BLaER1 treated with 17β-estradiol and CSF1 and Interleukin-3, amounts not matched to agents 10 nM and 100 nM (cell line): ENCODE data around the gene AVPR1B.

Experiments used
- H3K27ac ChIP-seq, 11 experiments: shearing (Covaris generic); formaldehyde crosslinking; 2 replicates each; pipeline ENCODE4 v1.8.1; 2022
- H3K27me3 ChIP-seq, 11 experiments: shearing (Covaris generic); formaldehyde crosslinking; 2 replicates each; pipeline ENCODE4 v1.8.1; 2022
- H3K36me3 ChIP-seq, 11 experiments: shearing (Covaris generic); formaldehyde crosslinking; 2 replicates each; pipeline ENCODE4 v1.8.1; 2022
- H3K4me1 ChIP-seq, 10 experiments: shearing (Covaris generic); formaldehyde crosslinking; 2 replicates each; pipeline ENCODE4 v1.8.1; 2022
- H3K4me2 ChIP-seq, 11 experiments: shearing (Covaris generic); formaldehyde crosslinking; 2 replicates each; pipeline ENCODE4 v1.8.1; 2022
- H3K4me3 ChIP-seq, 10 experiments: shearing (Covaris generic); formaldehyde crosslinking; 2 replicates each; pipeline ENCODE4 v1.8.1; 2022
- H3K9ac ChIP-seq, 11 experiments: shearing (Covaris generic); formaldehyde crosslinking; 2 replicates each; pipeline ENCODE4 v1.8.1; 2022
- H3K9me3 ChIP-seq, 11 experiments: shearing (Covaris generic); formaldehyde crosslinking; replicated peaks in 1 of 11; 2 replicates each; pipeline ENCODE4 v1.8.1; 2022
- H4K20me1 ChIP-seq, 11 experiments: shearing (Covaris generic); formaldehyde crosslinking; 2 replicates each; pipeline ENCODE4 v1.8.1; 2022
- Cebpa-rat ChIP-seq, 11 experiments: shearing (Covaris generic); IDR thresholded peaks; 2 replicates each; pipeline ENCODE4 v1.8.1; 2022

The AVPR1B gene

DNA sequence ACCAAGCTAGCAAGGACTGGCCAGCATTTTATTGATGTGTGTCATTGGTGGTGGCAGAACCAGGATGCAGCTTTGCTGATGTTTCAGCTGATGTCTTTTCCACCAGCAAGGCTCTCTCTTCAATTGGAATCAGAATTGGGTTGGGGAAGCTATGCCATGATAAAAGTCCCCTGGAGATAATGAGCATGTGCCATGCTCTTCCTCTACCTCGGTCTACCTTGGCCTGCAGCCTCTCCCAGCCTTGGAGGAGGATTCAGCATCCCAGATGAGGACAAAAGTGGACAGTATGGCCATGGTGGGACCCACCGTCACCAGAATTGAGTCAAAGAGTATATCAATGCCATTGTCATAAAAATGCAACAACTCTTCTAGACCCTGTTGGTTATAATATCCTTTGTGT, 8.6 kb downstream of the AVPR1B start:
- Histone ChIP-seq H3K27me3 (peaks cover 0 to 7% (median 0%) of the 10 kb centered on the region in 11 experiments; a peak in 1 of 22 replicates), H3K27ac (no peak overlapping the region), H4K20me1 (no peaks in the 10 kb centered on the region), H3K4me1 (peaks cover 0 to 35% (median 27%) of the 10 kb centered on the region in 10 experiments; a peak in 17 of 20 replicates), H3K9me3 (no peaks in the 10 kb centered on the region), H3K4me3 (no peak overlapping the region), H3K4me2 (no peak overlapping the region), H3K36me3 (no peaks in the 10 kb centered on the region), H3K9ac (no peak overlapping the region)
- no peak for TF ChIP-seq Cebpa-rat (IDR thresholded peaks at IDR 0.05)

DNA sequence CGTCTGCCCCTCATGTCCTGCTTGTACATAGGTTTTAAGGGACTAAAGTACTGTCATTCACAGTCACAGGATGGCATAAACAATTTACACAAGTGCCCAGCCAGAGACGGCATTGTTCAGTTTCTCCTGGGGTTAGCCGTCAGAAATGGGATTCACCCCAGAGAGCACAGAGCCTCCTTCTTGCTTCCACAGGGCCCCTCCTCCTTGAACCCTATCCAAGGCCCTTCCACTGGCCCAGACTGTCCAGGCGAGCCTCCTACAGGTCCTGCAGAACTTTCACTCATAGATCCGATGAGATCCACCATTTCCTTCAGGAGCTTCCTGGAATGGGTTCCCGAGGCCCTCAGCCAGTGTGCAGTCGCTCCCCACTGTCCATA, 10.0 kb downstream of the AVPR1B start:
- no peak for TF ChIP-seq Cebpa-rat (IDR thresholded peaks at IDR 0.05)
- Histone ChIP-seq H3K27ac (no peak overlapping the region), H3K4me1 (peaks cover 4 to 48% (median 42%) of the 10 kb centered on the region in 10 experiments), H3K9me3 (no peaks in the 10 kb centered on the region), H3K9ac (peak overlapping the region in 2 of 11 experiments; percentile 14 to 35; a peak in 3 of 22 replicates), H3K27me3 (peaks cover 0 to 3% (median 0%) of the 10 kb centered on the region in 11 experiments; a peak in 1 of 22 replicates), H3K4me3 (no peak overlapping the region), H4K20me1 (no peaks in the 10 kb centered on the region), H3K36me3 (no peaks in the 10 kb centered on the region), H3K4me2 (no peak overlapping the region)

DNA sequence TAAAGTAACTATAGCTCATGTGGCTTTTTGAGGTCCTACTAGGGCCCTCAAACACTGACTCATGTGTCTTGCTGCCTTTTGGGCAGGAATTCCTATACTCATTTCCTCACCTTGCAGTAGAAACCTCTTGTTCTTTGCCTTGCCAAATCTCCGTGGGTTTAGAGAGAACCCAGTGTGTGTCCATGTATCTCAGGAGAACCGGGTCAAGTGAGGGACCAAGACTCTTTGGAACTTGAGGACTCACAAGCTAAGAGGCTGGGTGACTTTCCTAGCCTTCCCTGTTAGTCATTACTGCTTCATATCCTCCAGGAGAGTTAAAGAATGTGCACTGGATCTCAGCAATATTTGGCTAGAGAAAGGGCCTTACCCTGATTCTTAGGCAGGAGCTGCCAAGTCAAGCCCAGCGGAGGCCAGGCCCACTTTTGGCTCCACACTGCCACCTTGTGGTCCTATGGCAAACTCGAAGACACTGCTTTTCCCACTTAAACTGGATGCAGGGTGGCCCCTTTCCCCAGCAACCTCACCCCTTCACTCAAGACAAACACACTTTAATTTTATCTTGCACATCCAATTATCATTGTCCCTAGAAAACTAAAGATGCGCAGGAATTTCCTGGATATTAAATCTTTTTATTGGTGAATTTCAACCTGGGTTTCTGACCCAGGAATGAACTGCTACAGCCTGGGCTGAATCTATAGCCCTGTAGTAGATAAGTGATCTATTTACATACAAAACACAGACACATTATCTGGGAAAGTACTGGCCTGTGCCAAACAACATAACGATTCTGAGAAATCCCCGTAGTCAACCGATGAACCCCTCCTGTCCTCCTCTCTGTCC, 10.6 kb downstream of the AVPR1B start:
- H4K20me1 ChIP-seq: no peaks in the 10 kb centered on the region
- no peaks in the 10 kb centered on the region for H3K9me3 ChIP-seq
- TF ChIP-seq Cebpa-rat (IDR thresholded peaks at IDR 0.05): no peak
- H3K9ac ChIP-seq: peak overlapping the region in 5 of 11 experiments; percentile 24 to 37 (median 33); a peak in 6 of 22 replicates
- H3K27ac ChIP-seq: peak overlapping the region in 7 of 11 experiments; percentile 18 to 86 (median 56); a peak in 12 of 22 replicates
- no peaks in the 10 kb centered on the region for H3K36me3 ChIP-seq
- H3K4me3 ChIP-seq: no peak overlapping the region
- H3K27me3 ChIP-seq: peaks cover 0 to 3% (median 0%) of the 10 kb centered on the region in 11 experiments; a peak in 1 of 22 replicates
- H3K4me2 ChIP-seq: peak overlapping the region in 8 of 11 experiments; percentile 7 to 93 (median 46); a peak in 14 of 22 replicates
- H3K4me1 ChIP-seq: peaks cover 10 to 54% (median 48%) of the 10 kb centered on the region in 10 experiments

DNA sequence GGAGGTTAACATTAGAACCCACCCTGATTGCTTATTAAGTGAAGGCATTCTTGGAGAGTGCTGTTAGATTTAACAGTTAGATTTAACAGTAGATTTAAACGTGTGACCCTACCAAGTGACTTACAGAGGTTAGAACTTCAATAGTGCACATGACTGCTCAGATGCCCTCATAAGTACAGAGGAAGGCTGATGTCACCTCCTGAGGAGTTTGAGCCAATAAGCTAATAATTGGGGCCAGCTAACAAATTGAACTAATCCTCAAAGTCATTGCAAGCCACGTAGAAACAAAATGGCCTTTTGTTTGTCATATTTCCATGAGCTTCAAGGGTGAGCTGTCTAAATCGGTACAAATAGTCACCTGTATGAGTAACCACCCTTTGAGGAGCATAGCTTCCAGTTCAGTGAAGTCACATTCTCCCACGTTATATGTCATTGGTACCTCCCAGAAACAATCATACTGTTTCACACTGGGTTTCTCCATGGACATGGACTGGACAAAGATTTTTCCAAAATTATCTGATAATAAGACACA, 11.7 kb downstream of the AVPR1B start:
- Histone ChIP-seq H3K4me2 (peak overlapping the region in 6 of 11 experiments; percentile 14 to 93 (median 87); a peak in 10 of 22 replicates), H3K27me3 (peaks cover 0 to 3% (median 0%) of the 10 kb centered on the region in 11 experiments; a peak in 2 of 22 replicates), H3K27ac (peak overlapping the region in 8 of 11 experiments; percentile 7 to 86 (median 70); a peak in 13 of 22 replicates)

DNA sequence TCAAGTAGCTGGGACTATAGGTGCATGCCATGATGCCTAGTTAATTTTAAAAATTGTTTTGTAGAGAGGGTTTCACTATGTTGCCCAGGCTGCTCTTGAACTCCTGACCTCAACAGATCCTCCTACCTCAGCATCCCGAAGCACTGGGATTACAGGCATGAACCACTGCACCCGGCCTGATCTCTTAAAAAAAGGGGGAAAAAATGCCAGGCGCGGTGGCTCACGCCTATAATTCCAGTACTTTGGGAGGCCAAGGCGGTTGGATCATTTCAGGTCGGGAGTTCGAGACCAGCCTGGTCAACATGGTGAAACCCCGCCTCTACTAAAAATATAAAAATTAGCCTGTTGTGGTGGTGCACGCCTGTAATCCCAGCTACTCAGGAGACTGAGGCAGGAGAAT, 13.2 kb downstream of the AVPR1B start:
- Histone ChIP-seq H3K4me1 (peaks cover 11 to 80% (median 70%) of the 10 kb centered on the region in 10 experiments), H4K20me1 (no peaks in the 10 kb centered on the region), H3K9me3 (no peaks in the 10 kb centered on the region), H3K9ac (peak overlapping the region in 3 of 11 experiments; percentile 9 to 25 (median 17); a peak in 2 of 22 replicates), H3K4me3 (no peak overlapping the region), H3K4me2 (peak overlapping the region in 7 of 11 experiments; percentile 81 to 93 (median 87); a peak in 12 of 22 replicates), H3K27ac (peak overlapping the region in 7 of 11 experiments; percentile 10 to 87 (median 80); a peak in 13 of 22 replicates), H3K27me3 (peaks cover 0 to 11% (median 0%) of the 10 kb centered on the region in 11 experiments; a peak in 3 of 22 replicates), H3K36me3 (peaks cover 0 to 15% (median 0%) of the 10 kb centered on the region in 11 experiments; a peak in 2 of 22 replicates)
- no peak for TF ChIP-seq Cebpa-rat (IDR thresholded peaks at IDR 0.05)

More for the DNA sequence above, 11.7 kb downstream of the AVPR1B start:
- Histone ChIP-seq H3K4me3 (no peak overlapping the region), H3K9me3 (no peaks in the 10 kb centered on the region), H4K20me1 (no peaks in the 10 kb centered on the region), H3K36me3 (no peaks in the 10 kb centered on the region), H3K4me1 (peaks cover 11 to 64% (median 58%) of the 10 kb centered on the region in 10 experiments), H3K9ac (peak overlapping the region in 3 of 11 experiments; percentile 4 to 37 (median 16); a peak in 2 of 22 replicates)
- TF ChIP-seq Cebpa-rat (IDR thresholded peaks at IDR 0.05): no peak

DNA sequence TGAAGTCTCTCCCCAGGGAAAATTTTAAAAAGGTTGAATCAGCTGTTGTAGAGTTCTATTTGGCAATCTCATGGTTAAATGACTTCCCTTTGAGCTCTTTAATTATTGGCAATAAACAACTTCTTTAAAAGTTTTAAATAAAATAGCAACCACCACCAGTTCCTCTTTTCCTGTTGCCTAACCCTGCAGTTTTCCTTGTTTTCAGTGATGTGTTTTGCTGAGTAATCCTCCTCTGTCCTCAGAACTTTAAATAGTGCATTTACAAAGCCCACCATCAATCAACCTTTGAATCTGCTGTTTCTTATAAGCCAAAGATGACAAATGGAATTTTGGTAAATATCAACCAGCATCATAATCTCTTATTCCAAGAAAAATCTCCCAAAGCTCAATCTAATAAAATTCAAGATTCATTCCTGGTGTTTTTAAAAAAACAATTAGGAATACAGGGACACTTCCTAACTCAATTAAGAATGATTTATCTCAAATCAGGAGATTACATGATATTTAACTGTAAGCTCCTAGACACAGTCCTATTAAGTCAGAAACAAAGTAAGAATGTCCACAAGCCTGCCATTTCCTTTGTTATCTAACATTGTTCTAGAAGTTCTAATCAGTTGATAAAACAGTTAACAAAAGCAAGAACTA, 14.8 kb downstream of the AVPR1B start:
- TF ChIP-seq Cebpa-rat (IDR thresholded peaks at IDR 0.05): peak in 4 of 11 experiments; percentile 69 to 91 (median 85); a peak in 10 of 22 replicates
- peaks cover 11 to 96% (median 81%) of the 10 kb centered on the region in 10 experiments for H3K4me1 ChIP-seq
- peaks cover 0 to 22% (median 0%) of the 10 kb centered on the region in 11 experiments; a peak in 2 of 22 replicates for H3K27me3 ChIP-seq
- no peaks in the 10 kb centered on the region for H3K9me3 ChIP-seq
- no peaks in the 10 kb centered on the region for H4K20me1 ChIP-seq
- peak overlapping the region in 7 of 11 experiments; percentile 51 to 70 (median 65); a peak in 15 of 22 replicates for H3K9ac ChIP-seq
- peak overlapping the region; percentile 41 to 87 (median 77); a peak in 21 of 22 replicates for H3K27ac ChIP-seq
- peak overlapping the region in 4 of 10 experiments; percentile 16 to 32 (median 20); a peak in 2 of 20 replicates for H3K4me3 ChIP-seq
- H3K4me2 ChIP-seq: peak overlapping the region; percentile 40 to 93 (median 86)
- H3K36me3 ChIP-seq: peaks cover 0 to 29% (median 0%) of the 10 kb centered on the region in 11 experiments; a peak in 4 of 22 replicates

DNA sequence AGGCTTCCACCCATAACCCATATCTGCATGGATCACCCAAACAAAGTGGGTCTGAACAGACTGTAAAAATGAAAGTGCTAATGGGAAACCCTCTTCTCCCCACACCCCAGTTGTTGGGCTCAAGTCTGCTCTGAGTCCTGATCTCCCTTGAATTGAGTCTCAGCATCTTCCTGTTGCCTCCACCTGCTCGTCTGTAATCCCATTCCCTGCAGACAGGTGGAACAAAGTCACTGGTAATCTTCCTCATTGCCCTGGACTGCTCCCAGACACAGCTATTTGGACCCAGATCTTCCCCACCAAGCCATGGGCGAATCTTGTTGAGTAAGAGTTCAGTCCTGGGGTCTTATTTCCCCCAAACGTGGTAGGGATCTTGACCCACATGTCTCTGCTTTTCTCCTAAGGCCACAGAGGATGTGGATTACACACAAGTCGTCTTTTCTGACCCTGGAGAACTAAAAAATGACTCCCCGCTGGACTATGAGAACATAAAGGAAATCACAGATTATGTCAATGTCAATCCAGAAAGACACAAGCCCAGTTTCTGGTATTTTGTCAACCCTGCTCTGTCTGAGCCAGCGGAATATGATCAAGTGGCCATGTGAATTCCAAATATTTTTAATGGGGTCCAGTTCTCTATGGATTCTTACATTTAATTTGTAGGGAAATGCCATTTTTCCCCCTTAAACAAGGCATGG, 15.7 kb downstream of the AVPR1B start:
- peaks cover 0 to 29% (median 0%) of the 10 kb centered on the region in 11 experiments; a peak in 4 of 22 replicates for H3K36me3 ChIP-seq
- H3K4me1 ChIP-seq: peaks cover 11 to 99% (median 85%) of the 10 kb centered on the region in 10 experiments
- H3K4me3 ChIP-seq: peak overlapping the region in 3 of 10 experiments; percentile 16 to 32 (median 21); a peak in 2 of 20 replicates
- H3K9ac ChIP-seq: peak overlapping the region in 7 of 11 experiments; percentile 51 to 70 (median 65); a peak in 15 of 22 replicates
- no peaks in the 10 kb centered on the region for H3K9me3 ChIP-seq
- H3K27me3 ChIP-seq: peaks cover 0 to 22% (median 0%) of the 10 kb centered on the region in 11 experiments; a peak in 2 of 22 replicates
- H3K4me2 ChIP-seq: peak overlapping the region; percentile 40 to 93 (median 86)
- peak overlapping the region; percentile 41 to 87 (median 77); a peak in 21 of 22 replicates for H3K27ac ChIP-seq
- no peaks in the 10 kb centered on the region for H4K20me1 ChIP-seq
- no peak for TF ChIP-seq Cebpa-rat (IDR thresholded peaks at IDR 0.05)
